GM12891 (cell line): ENCODE data around the gene SLCO3A1.

Source experiments
- PAX5 ChIP-seq: IDR thresholded peaks from 2 replicates; pipeline ENCODE4 v1.6.1; 2011; ENCODE audit warnings: low read length, moderate library complexity, mild to moderate bottlenecking; ENCODE audit not compliant: insufficient read depth, severe bottlenecking
- POLR2A ChIP-seq: IDR thresholded peaks from 2 replicates; pipeline ENCODE4 v1.6.1; 2011; ENCODE audit warnings: low read depth, low read length, control low read depth
- POLR2AphosphoS5 ChIP-seq: IDR thresholded peaks from 2 replicates; pipeline ENCODE4 v1.6.1; 2011; ENCODE audit warnings: low read depth, low read length, control low read depth
- SPI1 ChIP-seq: IDR thresholded peaks from 2 replicates; pipeline ENCODE4 v1.6.1; 2011; ENCODE audit warnings: low read depth, low read length, control low read depth
- TAF1 ChIP-seq: IDR thresholded peaks from 2 replicates; pipeline ENCODE4 v1.6.1; 2011; ENCODE audit warnings: low read depth, low read length, control low read depth

DNA sequence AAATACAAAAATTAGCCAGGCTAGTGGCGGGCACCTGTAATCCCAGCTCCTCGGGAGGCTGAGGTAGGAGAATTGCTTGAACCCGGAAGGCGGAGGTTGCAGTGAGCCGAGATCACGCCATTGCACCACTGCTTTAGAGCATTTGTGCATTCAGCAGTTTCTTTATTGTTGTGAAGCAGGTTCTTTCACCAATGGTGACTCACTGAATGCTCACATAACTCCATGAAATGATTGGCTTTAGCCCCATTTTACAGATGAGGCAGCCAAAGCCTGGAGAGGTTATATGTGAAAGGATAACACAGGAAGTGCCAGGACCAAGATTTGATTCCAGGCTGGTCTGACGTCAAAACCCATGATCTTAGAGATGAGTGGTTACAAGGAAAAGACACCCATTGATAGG is 195.2 kb downstream of the SLCO3A1 start:
- TF ChIP-seq POLR2A, result no peak
- TF ChIP-seq POLR2AphosphoS5, result no peak
- TF ChIP-seq PAX5, result no peak
- no peak for TF ChIP-seq TAF1
- no peak for TF ChIP-seq SPI1
